Thyroid gland (tissue), 4 donors: ENCODE results near the gene POU6F2. TPM values are rescaled to one million over a fixed set of nuclear protein-coding genes. Genes with fewer than 3 reads are reported as not detected.

Source experiments
- DNase-seq, 2 donors: peaks; one replicate each; pipeline ENCODE4 v3.0.0-alpha.2; 2019
- H3K27ac ChIP-seq, 3 donors: fragments of 200-600 bp; sonication (generic); 1 replicate in 2 of 3; 2 replicates in 1 of 3; pipeline ENCODE4 v1.5.1; 2016 to 2019; ENCODE audit warnings: mild to moderate bottlenecking in 1 of 3, moderate library complexity in 1 of 3
- H3K27me3 ChIP-seq: fragments of 200-600 bp; sonication (generic); one replicate; pipeline ENCODE4 v1.5.1; 2019
- H3K36me3 ChIP-seq, 2 donors: fragments of 200-600 bp; sonication (generic); one replicate each; pipeline ENCODE4 v1.5.1; 2016 to 2019
- H3K4me1 ChIP-seq, 2 donors: fragments of 200-600 bp; sonication (generic); one replicate each; pipeline ENCODE4 v1.5.1; 2017 to 2019
- H3K4me3 ChIP-seq, 3 donors: fragments of 200-600 bp; sonication (generic); replicated peaks in 1 of 3; 1 replicate in 2 of 3; 2 replicates in 1 of 3; pipeline ENCODE4 v1.5.1; 2016; ENCODE audit warnings: mild to moderate bottlenecking in 1 of 3
- H3K9me3 ChIP-seq: fragments of 200-600 bp; sonication (generic); one replicate; pipeline ENCODE4 v1.5.1; 2017
- CTCF ChIP-seq, 6 experiments: fragments of 200-600 bp in 3 of 6; fragments of 450-650 bp in 3 of 6; sonication (generic) in 3 of 6; IDR thresholded peaks; one replicate each; pipeline ENCODE4 v1.5.1; 2016 to 2019; ENCODE audit warnings: antibody characterized with exemption in 6 of 6, mild to moderate bottlenecking in 2 of 6, inconsistent platforms in 1 of 6, moderate library complexity in 1 of 6
- POLR2A ChIP-seq, 2 donors: fragments of 450-650 bp; IDR thresholded peaks; one replicate each; pipeline ENCODE4 v1.6.1; 2017; ENCODE audit warnings: antibody characterized with exemption in 2 of 2, mild to moderate bottlenecking in 2 of 2, moderate library complexity in 1 of 2
- WGBS, 2 donors: methylation state at CpG; one replicate each; pipeline ENCODE4 v1.1.5; 2017; 5-methylcytosine and 5-hydroxymethylcytosine counted together
- intact Hi-C: fragments of 100-400 bp; cut with DNase I; formaldehyde crosslinking; loops from one replicate; pipeline ENCODE4 v1.15.1; 2023
- total RNA-seq, 4 donors: library from RNA; depleted of rRNA; stranded (reverse); fragments of >200 nt; gene quantifications; one replicate each; pipeline ENCODE4 v1.2.3, GENCODE V29; 2016

POU6F2 gene
- total RNA-seq, 4 donors from 2014 or later: 0.33 TPM; not detected in 3

GRCh38 chr7:39384386-39384785, 406.7 kb downstream of the POU6F2 start:
- Histone ChIP-seq H3K4me1 (no peaks in the 10 kb centered on the region), H3K27me3 (no peaks in the 10 kb centered on the region), H3K9me3 (no peaks in the 10 kb centered on the region), H3K36me3 (no peaks in the 10 kb centered on the region), H3K27ac (no peak overlapping the region), H3K4me3 (no peak overlapping the region)
- intact Hi-C loops: no loop called here
- no peak for DNase-seq
- WGBS, 2 donors: 95 to 96% methylated on average over 2 of the region's 2 CpGs
- TF ChIP-seq CTCF (IDR thresholded peaks at IDR 0.05) (no peak), POLR2A (IDR thresholded peaks at IDR 0.05) (no peak)

- TF ChIP-seq CTCF (IDR thresholded peaks at IDR 0.05) (no peak), POLR2A (IDR thresholded peaks at IDR 0.05) (no peak)
- Histone ChIP-seq H3K9me3 (no peaks in the 10 kb centered on the region), H3K27ac (no peak overlapping the region), H3K36me3 (no peaks in the 10 kb centered on the region), H3K4me1 (no peaks in the 10 kb centered on the region), H3K4me3 (no peak overlapping the region), H3K27me3 (no peaks in the 10 kb centered on the region)
- 68 to 72% methylated on average over 5 of the region's 5 CpGs for WGBS, 2 donors
- DNase-seq: no peak
- intact Hi-C loops: no loop called here
Measured at GRCh38 chr7:39386718-39387117, 409.0 kb downstream of the POU6F2 start.

- intact Hi-C loops: no loop called here
- Histone ChIP-seq H3K4me1 (no peaks in the 10 kb centered on the region), H3K36me3 (no peaks in the 10 kb centered on the region), H3K9me3 (no peaks in the 10 kb centered on the region), H3K27ac (no peak overlapping the region), H3K27me3 (no peaks in the 10 kb centered on the region), H3K4me3 (no peak overlapping the region)
- TF ChIP-seq POLR2A (IDR thresholded peaks at IDR 0.05) (no peak), CTCF (IDR thresholded peaks at IDR 0.05) (no peak)
- DNase-seq: no peak
- WGBS, 2 donors: 83 to 84% methylated on average over 2 of the region's 2 CpGs
Measured at GRCh38 chr7:39392151-39392550, 414.4 kb downstream of the POU6F2 start.

GRCh38 chr7:39394105-39394680, 416.5 kb downstream of the POU6F2 start:
- no peaks in the 10 kb centered on the region for H3K36me3 ChIP-seq
- H3K9me3 ChIP-seq: no peaks in the 10 kb centered on the region
- H3K27ac ChIP-seq: no peak overlapping the region
- H3K4me3 ChIP-seq: no peak overlapping the region
- DNase-seq: peak in 1 of 2 donors; percentile 16
- TF ChIP-seq POLR2A (IDR thresholded peaks at IDR 0.05): no peak
- no peak for TF ChIP-seq CTCF (IDR thresholded peaks at IDR 0.05)
- 40 to 47% methylated on average over 3 of the region's 3 CpGs for WGBS, 2 donors
- intact Hi-C loops: no loop called here
- H3K27me3 ChIP-seq: no peaks in the 10 kb centered on the region
- no peaks in the 10 kb centered on the region for H3K4me1 ChIP-seq

GRCh38 chr7:39399458-39399857, 421.7 kb downstream of the POU6F2 start:
- no peaks in the 10 kb centered on the region for H3K36me3 ChIP-seq
- 88 to 93% methylated on average over 2 of the region's 2 CpGs for WGBS, 2 donors
- H3K4me1 ChIP-seq: no peaks in the 10 kb centered on the region
- TF ChIP-seq POLR2A (IDR thresholded peaks at IDR 0.05) (no peak), CTCF (IDR thresholded peaks at IDR 0.05) (no peak)
- no peak for DNase-seq
- no peaks in the 10 kb centered on the region for H3K27me3 ChIP-seq
- H3K27ac ChIP-seq: no peak overlapping the region
- H3K4me3 ChIP-seq: no peak overlapping the region
- intact Hi-C loops: no loop called here
- no peaks in the 10 kb centered on the region for H3K9me3 ChIP-seq
